ENCODE data around the gene GMPS. TPM values are rescaled to one million over a fixed set of nuclear protein-coding genes. Genes with fewer than 3 reads are reported as not detected.

Gene GMPS
- total and polyA plus RNA-seq, 9 of the 15 experiments (the other 6 are each of a cell fraction or from before 2014, with no cell fraction given), result 73.7 to 282 (median 156) TPM

DNA sequence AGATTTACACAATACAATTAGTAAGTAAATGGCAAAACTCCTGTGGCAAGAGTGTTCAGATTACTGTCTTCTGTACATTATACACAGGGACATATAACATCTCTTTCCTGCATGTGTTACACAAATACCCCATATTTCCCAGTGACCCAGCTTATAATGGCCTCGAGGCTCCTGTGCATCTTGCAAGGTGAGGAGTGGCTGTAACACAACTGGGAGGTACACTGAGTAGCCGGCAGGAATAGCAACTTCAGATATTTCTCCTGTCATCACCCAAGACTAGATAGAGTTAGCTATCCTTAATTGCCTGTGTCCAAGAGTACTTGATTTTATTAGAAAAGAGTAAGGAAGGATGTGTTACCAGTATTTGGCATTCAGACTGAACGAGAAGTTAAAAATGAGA, 5.6 kb downstream of the GMPS start:
- Histone ChIP-seq H3K4me1 (replicated peaks in 1 of 2; ENCODE audit: control insufficient read depth in 2 of 2, insufficient read depth in 2 of 2, low read length in 2 of 2) (peaks cover 17 to 33% of the 10 kb centered on the region in 2 experiments; a peak in 4 of 5 replicates), H3K9ac (ENCODE audit: insufficient read depth in 1 of 2, low read depth in 2 of 2, low read length in 2 of 2) (no peak overlapping the region), H3K9me1 (ENCODE audit: control insufficient read depth, insufficient read depth, low read length) (no peaks in the 10 kb centered on the region), H4K20me1 (replicated peaks; ENCODE audit: control insufficient read depth, insufficient read depth, low read length) (peaks cover 6% of the 10 kb centered on the region; the same call in 1 of the 2 replicates), H3K36me3 (ENCODE audit: control insufficient read depth, insufficient read depth, low read length) (peaks cover 10% of the 10 kb centered on the region; the same call in 2 of the 3 replicates), H3K79me2 (ENCODE audit: control insufficient read depth, insufficient read depth, low read length) (peaks cover 100% of the 10 kb centered on the region), H3K27me3 (ENCODE audit: control insufficient read depth in 2 of 2, insufficient read depth in 2 of 2, low read length in 2 of 2) (no peaks in the 10 kb centered on the region), H2AFZ (ENCODE audit: low read depth, low read length) (no peak overlapping the region), H3K9me3 (replicated peaks; ENCODE audit: control insufficient read depth, insufficient read depth, low read depth, low read length) (no peaks in the 10 kb centered on the region), H3K4me2 (ENCODE audit: insufficient read depth, low read length) (peak overlapping the region; percentile 62), H3K27ac (ENCODE audit: extremely low read depth, low read depth, low read length) (no peak overlapping the region), H3K4me3 (no peak overlapping the region)
- 18% methylated on average over 3 of the region's 3 CpGs for WGBS (ENCODE audit: insufficient coverage, low coverage, missing lambda C conversion rate)
- in situ Hi-C loops (cut with MboI), result no loop called here
- DNase-seq (ENCODE audit: extremely low read depth in 1 of 4, low spot score in 3 of 4), result no peak
- TF ChIP-seq RBFOX2 (IDR thresholded peaks at IDR 0.05; ENCODE audit: low read depth, low read length), result 0 out of 2 replicates have a peak, but pooled peaks have one; percentile 19
- TF ChIP-seq ZNF644 (tag; IDR thresholded peaks at IDR 0.05; ENCODE audit: low read depth), result no peak
- TF ChIP-seq BCOR (IDR thresholded peaks at IDR 0.05), result no peak
- no peak for TF ChIP-seq POLR2A (conservative IDR thresholded peaks at IDR 0.05)
- TF ChIP-seq NR2C2 (CRISPR knock-in tag; IDR thresholded peaks at IDR 0.05), result no peak
- TF ChIP-seq NR2C2 (tag; IDR thresholded peaks at IDR 0.05), result no peak
- TF ChIP-seq, protein P1, sequence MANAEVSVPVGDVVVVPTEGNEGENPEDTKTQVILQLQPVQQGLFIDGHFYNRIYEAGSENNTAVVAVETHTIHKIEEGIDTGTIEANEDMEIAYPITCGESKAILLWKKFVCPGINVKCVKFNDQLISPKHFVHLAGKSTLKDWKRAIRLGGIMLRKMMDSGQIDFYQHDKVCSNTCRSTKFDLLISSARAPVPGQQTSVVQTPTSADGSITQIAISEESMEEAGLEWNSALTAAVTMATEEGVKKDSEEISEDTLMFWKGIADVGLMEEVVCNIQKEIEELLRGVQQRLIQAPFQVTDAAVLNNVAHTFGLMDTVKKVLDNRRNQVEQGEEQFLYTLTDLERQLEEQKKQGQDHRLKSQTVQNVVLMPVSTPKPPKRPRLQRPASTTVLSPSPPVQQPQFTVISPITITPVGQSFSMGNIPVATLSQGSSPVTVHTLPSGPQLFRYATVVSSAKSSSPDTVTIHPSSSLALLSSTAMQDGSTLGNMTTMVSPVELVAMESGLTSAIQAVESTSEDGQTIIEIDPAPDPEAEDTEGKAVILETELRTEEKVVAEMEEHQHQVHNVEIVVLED (CRISPR knock-in tag; IDR thresholded peaks at IDR 0.05), result no peak
- TF ChIP-seq POLR2B (IDR thresholded peaks at IDR 0.05; ENCODE audit: low read depth, partially characterized antibody), result no peak
- intact Hi-C loops (cut with micrococcal nuclease), result no loop called here
- peak; percentile 14 for ATAC-seq
- CTCF ChIA-PET (ENCODE audit: low intra/inter-chr PET ratio), result no interaction called here
- POLR2A ChIA-PET, result no interaction called here
- FAIRE-seq, result no peak
- no TSS peak for BruUV-seq (replicated peaks)

All from K562 (cell line).